ENCODE data around the gene CHCHD3. TPM values are rescaled to one million over a fixed set of nuclear protein-coding genes. Genes with fewer than 3 reads are reported as not detected.

Gene CHCHD3
- polyA plus RNA-seq, 1 donor (not counting 4 experiments of a cell fraction or from before 2014, with no cell fraction given), result 59.2 TPM

GRCh38 chr7:133027397-133027796 is 54.5 kb downstream of the CHCHD3 start:
- Histone ChIP-seq H2AFZ (ENCODE audit: control insufficient read depth, low read length) (no peak overlapping the region), H3K79me2 (ENCODE audit: control insufficient read depth, insufficient read depth, low read length) (peaks cover 9% of the 10 kb centered on the region), H3K27ac (ENCODE audit: control insufficient read depth, insufficient read depth, low read length) (no peak overlapping the region), H3K9me1 (ENCODE audit: control insufficient read depth, extremely low read depth, insufficient read depth, low read length) (no peaks in the 10 kb centered on the region), H3K36me3 (ENCODE audit: control insufficient read depth in 2 of 2, extremely low read depth in 1 of 2, insufficient read depth in 2 of 2, low read length in 2 of 2) (no peaks in the 10 kb centered on the region), H3K9ac (ENCODE audit: control insufficient read depth, extremely low read depth, insufficient read depth, low read length) (no peak overlapping the region), H3K4me2 (ENCODE audit: control insufficient read depth, extremely low read depth, insufficient read depth, low read depth, low read length) (no peak overlapping the region), H3K27me3 (ENCODE audit: control insufficient read depth, extremely low read depth, insufficient read depth, low read length) (no peaks in the 10 kb centered on the region), H3K4me1 (ENCODE audit: control insufficient read depth, extremely low read depth, insufficient read depth, low read length) (no peaks in the 10 kb centered on the region), H3K9me3 (ENCODE audit: control insufficient read depth, low read depth, low read length) (no peaks in the 10 kb centered on the region), H3K4me3 (ENCODE audit: control insufficient read depth in 2 of 3, extremely low read depth in 1 of 3, insufficient read depth in 2 of 3, low read depth in 1 of 3, low read length in 3 of 3) (no peak overlapping the region), H4K20me1 (ENCODE audit: control insufficient read depth, extremely low read depth, insufficient read depth, low read length) (no peaks in the 10 kb centered on the region)
- TF ChIP-seq CTCF (optimal IDR thresholded peaks at IDR 0.05 in 1 of 3, IDR thresholded peaks at IDR 0.05 in 1 of 3, conservative IDR thresholded peaks at IDR 0.05 in 1 of 3; ENCODE audit: extremely low read depth in 1 of 3, insufficient read depth in 2 of 3, low read length in 3 of 3) (no peak), EZH2 (IDR thresholded peaks at IDR 0.05; ENCODE audit: low read length) (no peak)
- dilution Hi-C loops (cut with MboI; ENCODE audit: extremely low pct_ligation_motif_present, low sequenced_read_pairs), result no loop called here
- DNase-seq (ENCODE audit: low read depth, low spot score), result no peak
- FAIRE-seq, result no peak

GRCh38 chr7:133026210-133026859 is 55.6 kb downstream of the CHCHD3 start:
- Histone ChIP-seq H3K4me2 (ENCODE audit: control insufficient read depth, extremely low read depth, insufficient read depth, low read depth, low read length) (no peak overlapping the region), H3K36me3 (ENCODE audit: control insufficient read depth in 2 of 2, extremely low read depth in 1 of 2, insufficient read depth in 2 of 2, low read length in 2 of 2) (no peaks in the 10 kb centered on the region), H3K4me1 (ENCODE audit: control insufficient read depth, extremely low read depth, insufficient read depth, low read length) (no peaks in the 10 kb centered on the region), H2AFZ (ENCODE audit: control insufficient read depth, low read length) (no peak overlapping the region), H4K20me1 (ENCODE audit: control insufficient read depth, extremely low read depth, insufficient read depth, low read length) (no peaks in the 10 kb centered on the region), H3K27ac (ENCODE audit: control insufficient read depth, insufficient read depth, low read length) (no peak overlapping the region), H3K9ac (ENCODE audit: control insufficient read depth, extremely low read depth, insufficient read depth, low read length) (no peak overlapping the region), H3K79me2 (ENCODE audit: control insufficient read depth, insufficient read depth, low read length) (peaks cover 9% of the 10 kb centered on the region), H3K9me1 (ENCODE audit: control insufficient read depth, extremely low read depth, insufficient read depth, low read length) (no peaks in the 10 kb centered on the region), H3K4me3 (ENCODE audit: control insufficient read depth in 2 of 3, extremely low read depth in 1 of 3, insufficient read depth in 2 of 3, low read depth in 1 of 3, low read length in 3 of 3) (no peak overlapping the region), H3K9me3 (ENCODE audit: control insufficient read depth, low read depth, low read length) (no peaks in the 10 kb centered on the region), H3K27me3 (ENCODE audit: control insufficient read depth, extremely low read depth, insufficient read depth, low read length) (no peaks in the 10 kb centered on the region)
- dilution Hi-C loops (cut with MboI; ENCODE audit: extremely low pct_ligation_motif_present, low sequenced_read_pairs), result no loop called here
- TF ChIP-seq EZH2 (IDR thresholded peaks at IDR 0.05; ENCODE audit: low read length), result no peak
- no peak for TF ChIP-seq CTCF (optimal IDR thresholded peaks at IDR 0.05 in 1 of 3, IDR thresholded peaks at IDR 0.05 in 1 of 3, conservative IDR thresholded peaks at IDR 0.05 in 1 of 3; ENCODE audit: extremely low read depth in 1 of 3, insufficient read depth in 2 of 3, low read length in 3 of 3)
- DNase-seq (ENCODE audit: low read depth, low spot score) (no peak), FAIRE-seq (no peak)
